Muscle layer of duodenum (tissue), 2 donors: ENCODE data around the gene FKBP9.
"Not testable (repeated sequence)": the region's sequence is repeated elsewhere in the genome, so short reads cannot be mapped to it uniquely, and the experiment has no call there.

Experiments used
- H3K27ac ChIP-seq: one replicate; pipeline ENCODE4 v1.7.0; 2013; ENCODE audit warnings: mild to moderate bottlenecking, low read length
- H3K27me3 ChIP-seq: one replicate; pipeline ENCODE4 v1.7.0; 2013; ENCODE audit warnings: low read depth, mild to moderate bottlenecking, control low read depth, low read length
- H3K36me3 ChIP-seq, 2 donors: one replicate each; pipeline ENCODE4 v1.7.0; 2013; ENCODE audit warnings: low read length in 2 of 2, control low read depth in 1 of 2, mild to moderate bottlenecking in 1 of 2; ENCODE audit not compliant: insufficient read depth in 2 of 2, control insufficient read depth in 1 of 2
- H3K4me1 ChIP-seq, 2 donors: one replicate each; pipeline ENCODE4 v1.7.0; 2013; ENCODE audit warnings: low read length in 2 of 2, mild to moderate bottlenecking in 2 of 2, control low read depth in 1 of 2, moderate library complexity in 1 of 2; ENCODE audit not compliant: insufficient read depth in 2 of 2, control insufficient read depth in 1 of 2
- H3K4me3 ChIP-seq, 2 donors: one replicate each; pipeline ENCODE4 v1.7.0; 2013; ENCODE audit warnings: low read length in 2 of 2, low read depth in 1 of 2, mild to moderate bottlenecking in 1 of 2
- H3K9me3 ChIP-seq, 2 donors: one replicate each; pipeline ENCODE4 v1.7.0; 2013; ENCODE audit warnings: low read length in 2 of 2, control low read depth in 1 of 2, mild to moderate bottlenecking in 1 of 2; ENCODE audit not compliant: control insufficient read depth in 1 of 2
- donor health status: healthy.

FKBP9 gene

GRCh38 chr7:32991975-32992700, 34.9 kb downstream of the FKBP9 start:
- not testable (repeated sequence) for H3K27ac ChIP-seq, H3K27me3 ChIP-seq, H3K4me3 ChIP-seq, H3K36me3 ChIP-seq, H3K4me1 ChIP-seq, H3K9me3 ChIP-seq

GRCh38 chr7:32992750-32993149, 35.5 kb downstream of the FKBP9 start:
- H3K9me3 ChIP-seq, H3K27me3 ChIP-seq, H3K4me1 ChIP-seq, H3K27ac ChIP-seq, H3K36me3 ChIP-seq, H3K4me3 ChIP-seq: not testable (repeated sequence)

DNA sequence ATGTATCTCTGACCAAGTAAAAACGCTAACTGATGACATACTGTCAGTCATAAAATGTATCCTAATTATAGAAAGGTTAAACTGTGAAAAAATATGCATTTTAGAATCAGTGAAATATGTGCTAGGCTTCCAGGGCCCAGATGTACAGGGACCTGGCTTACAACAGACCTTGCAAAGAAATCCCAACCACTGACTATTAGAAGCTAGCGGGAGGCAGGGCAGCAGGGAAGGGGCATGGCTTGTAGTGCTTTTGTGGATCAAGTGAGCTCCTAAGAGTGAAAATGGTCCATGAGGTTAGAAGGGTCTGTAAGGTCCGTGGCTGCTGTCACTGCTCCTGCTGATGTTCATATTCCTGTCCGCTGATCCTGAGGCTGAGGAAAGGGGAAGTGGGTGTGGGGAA, 40.7 kb downstream of the FKBP9 start:
- H3K4me3 ChIP-seq, result peak overlapping the region in 1 of 2 donors; percentile 40
- H3K36me3 ChIP-seq, H3K27me3 ChIP-seq, H3K4me1 ChIP-seq, H3K9me3 ChIP-seq, H3K27ac ChIP-seq: not testable (repeated sequence)

DNA sequence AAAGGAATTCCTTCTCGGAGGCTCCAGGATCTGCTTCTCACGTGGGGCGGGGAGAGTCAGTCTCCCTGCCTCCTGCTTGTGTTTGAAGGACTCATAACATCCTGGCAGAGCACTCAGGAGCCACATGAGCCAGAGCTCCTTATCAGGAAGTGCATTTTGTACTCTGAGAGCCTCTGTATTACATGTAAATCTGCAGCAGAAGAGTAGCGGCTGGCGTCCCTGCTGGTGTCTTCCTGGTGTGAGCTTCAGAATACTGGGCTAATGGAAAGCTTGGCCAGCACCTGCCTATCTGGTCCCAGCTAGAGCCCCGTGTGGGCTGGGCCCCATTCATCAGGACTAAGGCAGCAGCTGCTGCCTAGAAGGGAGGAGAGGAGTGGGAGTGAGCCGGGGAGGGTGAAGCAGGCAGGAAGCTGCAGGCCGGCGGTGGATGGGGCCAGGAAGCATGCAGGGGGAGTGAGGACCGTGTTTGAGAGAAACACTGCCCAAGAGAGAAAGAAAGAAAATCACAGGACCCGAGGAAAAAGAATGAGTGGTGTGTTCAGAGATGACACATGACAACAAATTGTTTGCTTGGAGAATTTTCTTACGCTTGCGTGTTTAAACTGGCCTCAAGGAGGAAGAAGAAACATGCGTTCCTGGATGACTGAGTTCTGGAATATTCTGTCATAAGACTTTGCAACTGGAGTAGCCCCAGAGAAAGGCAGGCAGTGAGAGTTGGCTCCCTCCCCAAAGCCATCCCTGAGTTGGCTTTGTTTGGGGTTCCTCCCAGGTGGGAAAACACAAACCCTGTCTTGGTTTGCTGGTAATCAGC, 41.3 kb downstream of the FKBP9 start:
- H3K4me1 ChIP-seq, H3K27ac ChIP-seq, H3K9me3 ChIP-seq, H3K27me3 ChIP-seq, H3K36me3 ChIP-seq: not testable (repeated sequence)
- peak overlapping the region in 1 of 2 donors; percentile 40 for H3K4me3 ChIP-seq

DNA sequence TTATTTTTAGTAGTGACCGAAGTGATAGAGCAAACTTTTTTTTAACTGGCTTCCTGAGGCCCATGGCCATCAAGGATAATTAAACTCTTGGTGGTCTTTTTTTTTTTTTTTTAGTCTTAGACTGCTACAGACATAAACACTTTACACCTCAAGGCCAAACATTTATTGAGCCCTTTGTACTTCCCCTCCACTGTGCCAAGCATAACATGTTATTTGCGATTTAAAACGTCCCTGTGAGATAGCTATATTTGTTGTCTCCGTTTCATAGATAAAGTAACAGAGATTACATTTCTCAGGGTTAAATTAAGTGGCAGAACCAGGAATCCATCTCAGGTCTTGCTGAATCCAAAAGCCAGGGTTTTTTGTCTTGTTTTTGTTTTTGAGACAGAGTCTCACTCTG, 42.1 kb downstream of the FKBP9 start:
- H3K27me3 ChIP-seq, H3K4me3 ChIP-seq, H3K36me3 ChIP-seq, H3K9me3 ChIP-seq, H3K27ac ChIP-seq, H3K4me1 ChIP-seq: not testable (repeated sequence)

- H3K4me1 ChIP-seq, H3K27me3 ChIP-seq, H3K9me3 ChIP-seq: not testable (repeated sequence)
Measured at GRCh38 chr7:33003111-33003510, 45.9 kb downstream of the FKBP9 start.

GRCh38 chr7:33004104-33004616, 46.9 kb downstream of the FKBP9 start:
- H3K27me3 ChIP-seq, H3K9me3 ChIP-seq, H3K4me3 ChIP-seq, H3K27ac ChIP-seq, H3K4me1 ChIP-seq: not testable (repeated sequence)
- peaks cover 0 to 17% of the 10 kb centered on the region in 2 donors for H3K36me3 ChIP-seq

More at GRCh38 chr7:33003111-33003510, 45.9 kb downstream of the FKBP9 start:
- not testable (repeated sequence) for H3K4me3 ChIP-seq, H3K27ac ChIP-seq
- peaks cover 0 to 17% of the 10 kb centered on the region in 2 donors for H3K36me3 ChIP-seq

DNA sequence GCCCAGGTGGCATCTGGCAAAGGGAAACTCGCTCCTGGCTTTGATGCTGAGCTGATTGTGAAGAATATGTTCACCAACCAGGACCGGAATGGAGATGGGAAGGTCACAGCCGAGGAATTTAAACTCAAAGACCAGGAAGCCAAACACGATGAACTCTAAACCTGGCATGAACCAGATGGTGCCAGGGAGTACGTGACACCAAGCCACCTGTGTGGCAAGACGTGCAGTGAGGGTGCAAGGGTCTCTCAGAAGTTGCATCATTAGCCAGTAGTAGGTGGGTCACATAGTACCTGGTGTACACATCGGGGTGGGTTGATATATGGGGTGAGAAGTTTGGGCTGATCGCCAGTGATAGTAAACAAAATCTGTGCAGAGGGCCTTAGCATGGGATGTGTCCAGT, 48.0 kb downstream of the FKBP9 start:
- not testable (repeated sequence) for H3K4me1 ChIP-seq, H3K27me3 ChIP-seq, H3K27ac ChIP-seq, H3K4me3 ChIP-seq, H3K9me3 ChIP-seq
- peaks cover 0 to 17% of the 10 kb centered on the region in 2 donors for H3K36me3 ChIP-seq

- H3K27me3 ChIP-seq, H3K4me3 ChIP-seq, H3K9me3 ChIP-seq, H3K27ac ChIP-seq, H3K4me1 ChIP-seq: not testable (repeated sequence)
- H3K36me3 ChIP-seq, result peaks cover 0 to 17% of the 10 kb centered on the region in 2 donors
Measured at GRCh38 chr7:33005690-33006089, 48.5 kb downstream of the FKBP9 start.

DNA sequence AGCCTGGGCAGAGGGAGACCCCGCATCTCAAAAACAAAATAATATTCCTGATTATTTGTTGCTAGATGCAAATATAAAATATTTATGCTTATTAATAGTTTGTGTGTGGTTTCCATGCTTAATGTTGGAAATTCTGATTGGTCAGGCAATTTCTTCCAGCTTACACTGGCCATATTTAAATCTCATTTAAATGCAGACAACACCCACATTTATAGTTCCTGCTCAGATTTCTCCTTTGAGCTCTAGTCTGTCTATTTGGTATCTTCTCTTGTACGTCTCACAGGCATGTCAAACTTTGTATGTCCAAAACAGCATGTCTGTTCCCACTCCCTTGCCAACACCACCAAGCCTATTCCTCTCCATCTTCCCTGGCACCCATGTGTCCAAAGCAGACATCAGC, 52.5 kb downstream of the FKBP9 start:
- Histone ChIP-seq H3K27me3 (no peaks in the 10 kb centered on the region), H3K4me1 (no peaks in the 10 kb centered on the region), H3K36me3 (peaks cover 19 to 28% of the 10 kb centered on the region in 2 donors)

DNA sequence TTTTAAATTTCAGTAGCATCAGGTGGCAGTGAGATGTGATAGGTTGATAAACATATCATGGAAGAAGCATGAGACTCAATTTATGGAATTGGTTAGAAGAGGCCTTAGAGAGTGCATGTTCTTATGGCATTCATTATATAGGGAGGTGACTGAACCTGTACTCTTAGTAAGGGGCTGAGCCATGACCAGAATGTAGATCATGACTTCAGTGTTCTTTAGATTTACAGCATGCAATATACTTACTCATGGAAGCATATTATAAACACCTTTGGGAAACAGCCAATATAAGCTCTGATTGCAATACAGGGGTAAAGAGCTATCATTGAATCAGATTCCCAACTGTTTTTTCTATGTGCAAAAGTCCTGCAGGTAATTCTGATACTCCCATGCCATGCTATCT, 55.1 kb downstream of the FKBP9 start:
- Histone ChIP-seq H3K36me3 (peaks cover 25 to 39% of the 10 kb centered on the region in 2 donors), H3K27ac (no peak overlapping the region), H3K27me3 (no peaks in the 10 kb centered on the region), H3K4me1 (no peaks in the 10 kb centered on the region), H3K4me3 (no peak overlapping the region), H3K9me3 (no peaks in the 10 kb centered on the region)

More for the DNA sequence above, 52.5 kb downstream of the FKBP9 start:
- Histone ChIP-seq H3K27ac (no peak overlapping the region), H3K9me3 (no peaks in the 10 kb centered on the region), H3K4me3 (no peak overlapping the region)
